ENCODE measurements around the gene BIRC2.

- no peak for TF ChIP-seq REST (IDR thresholded peaks at IDR 0.05; ENCODE audit: insufficient read depth in 1 of 2, low read depth in 2 of 2, low read length in 1 of 2)
- no peak; the same call in 1 of the 2 replicates for TF ChIP-seq CTCF (IDR thresholded peaks at IDR 0.05)
- no peak for TF ChIP-seq TCF7L2 (IDR thresholded peaks at IDR 0.05; ENCODE audit: low read depth, low read length)
- TF ChIP-seq POLR2AphosphoS5 (IDR thresholded peaks at IDR 0.05; ENCODE audit: low read depth, low read length): 0 out of 2 replicates have a peak, but pooled peaks have one; percentile 46
These were observed 28.5 kb upstream of the BIRC2 start for GRCh38 chr11:102318469-102318868.
